G401 (cell line): Measurements from ENCODE around the gene ZNF77. TPM values are rescaled to one million over a fixed set of nuclear protein-coding genes. Genes with fewer than 3 reads are reported as not detected.
"Not testable (repeated sequence)": the region's sequence is repeated elsewhere in the genome, so short reads cannot be mapped to it uniquely, and the experiment has no call there.

Source experiments
- DNase-seq: peaks from one replicate; pipeline ENCODE4 v3.0.0-alpha.2; 2015; ENCODE audit warnings: low spot score
- in situ Hi-C: cut with HindIII; loops from 2 replicates; pipeline ENCODE4 v1.10.0; 2016; ENCODE audit warnings: low sequenced_read_pairs, mixed read lengths
- total RNA-seq: library from RNA; depleted of rRNA; stranded (reverse); fragments of >200 nt; shearing (Covaris generic); gene quantifications from 2 replicates; pipeline ENCODE4 v1.2.3, GENCODE V29; 2014; rRNA removed

Gene ZNF77
- 6.5 and 7.1 TPM in 2 replicates for total RNA-seq

- in situ Hi-C loops = no loop called here
- DNase-seq = peak; percentile 99
Measured at GRCh38 chr19:2944775-2945574, at the start of gene ZNF77. Gene ZNF77 (minus strand): TSS chr19:2944971. CDS start chr19:2944840, 131 bp downstream.

- DNase-seq = no peak
- in situ Hi-C loops = no loop called here
Measured at GRCh38 chr19:2993579-2993978, 48.8 kb upstream of the ZNF77 start.

- no peak for DNase-seq
- in situ Hi-C loops = no loop called here
Measured at GRCh38 chr19:2992958-2993357, 48.2 kb upstream of the ZNF77 start.

GRCh38 chr19:2992333-2992732, 47.6 kb upstream of the ZNF77 start:
- DNase-seq, in situ Hi-C loops: not testable (repeated sequence)

DNA sequence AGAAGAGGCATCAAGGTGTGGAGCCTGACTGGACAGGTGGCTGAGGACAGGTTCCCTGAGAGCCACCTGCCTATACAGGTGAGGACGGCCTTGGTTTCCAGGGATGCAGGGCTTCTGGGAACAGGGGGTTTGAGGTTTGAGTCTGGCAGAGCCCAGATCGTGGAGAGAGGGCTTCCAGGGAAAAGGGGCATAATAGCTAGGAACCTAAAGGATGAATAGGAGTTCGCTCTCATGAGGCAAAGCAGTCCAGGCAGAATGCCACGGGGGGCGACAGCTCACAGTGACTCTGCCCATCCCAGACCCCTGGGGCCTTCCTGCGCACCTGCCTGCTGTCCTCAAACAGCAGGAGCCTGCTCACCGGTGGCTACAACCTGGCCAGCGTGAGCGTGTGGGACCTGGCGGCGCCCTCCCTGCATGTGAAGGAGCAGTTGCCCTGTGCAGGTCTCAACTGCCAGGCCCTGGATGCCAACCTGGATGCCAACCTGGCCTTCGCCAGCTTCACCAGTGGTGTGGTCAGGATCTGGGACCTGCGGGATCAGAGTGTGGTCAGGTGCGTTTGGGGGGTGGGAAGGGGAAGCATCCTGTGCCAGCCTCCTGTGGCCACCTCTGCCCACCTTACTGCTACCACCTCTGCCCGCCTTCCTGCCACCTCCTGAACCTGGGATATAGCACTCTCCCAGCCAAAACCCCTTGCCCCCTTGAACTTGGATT, 44.6 kb upstream of the ZNF77 start:
- DNase-seq = no peak
- in situ Hi-C loops = no loop called here

GRCh38 chr19:2988568-2988967, 43.8 kb upstream of the ZNF77 start:
- no peak for DNase-seq
- in situ Hi-C loops = no loop called here

GRCh38 chr19:2987797-2988196, 43.0 kb upstream of the ZNF77 start:
- in situ Hi-C loops = no loop called here
- no peak for DNase-seq

GRCh38 chr19:2986951-2987524, 42.3 kb upstream of the ZNF77 start:
- no peak for DNase-seq
- in situ Hi-C loops = no loop called here

DNA sequence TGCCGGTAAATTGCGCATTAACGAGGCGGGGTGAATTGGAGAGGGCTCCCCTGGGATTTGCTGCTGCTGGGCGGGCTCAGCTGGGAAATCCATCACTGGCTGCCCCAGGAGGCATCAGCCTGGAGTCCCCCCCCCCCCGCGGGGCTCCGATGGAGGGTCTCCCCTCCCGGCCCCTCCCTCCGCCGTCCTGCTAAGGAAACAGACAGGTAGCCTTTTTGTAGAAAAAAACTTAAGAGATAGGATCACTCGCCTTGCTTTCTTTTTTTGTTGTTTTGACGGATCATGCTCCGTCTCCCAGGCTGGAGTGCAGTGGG, 39.4 kb upstream of the ZNF77 start:
- DNase-seq = no peak
- in situ Hi-C loops = no loop called here

DNA sequence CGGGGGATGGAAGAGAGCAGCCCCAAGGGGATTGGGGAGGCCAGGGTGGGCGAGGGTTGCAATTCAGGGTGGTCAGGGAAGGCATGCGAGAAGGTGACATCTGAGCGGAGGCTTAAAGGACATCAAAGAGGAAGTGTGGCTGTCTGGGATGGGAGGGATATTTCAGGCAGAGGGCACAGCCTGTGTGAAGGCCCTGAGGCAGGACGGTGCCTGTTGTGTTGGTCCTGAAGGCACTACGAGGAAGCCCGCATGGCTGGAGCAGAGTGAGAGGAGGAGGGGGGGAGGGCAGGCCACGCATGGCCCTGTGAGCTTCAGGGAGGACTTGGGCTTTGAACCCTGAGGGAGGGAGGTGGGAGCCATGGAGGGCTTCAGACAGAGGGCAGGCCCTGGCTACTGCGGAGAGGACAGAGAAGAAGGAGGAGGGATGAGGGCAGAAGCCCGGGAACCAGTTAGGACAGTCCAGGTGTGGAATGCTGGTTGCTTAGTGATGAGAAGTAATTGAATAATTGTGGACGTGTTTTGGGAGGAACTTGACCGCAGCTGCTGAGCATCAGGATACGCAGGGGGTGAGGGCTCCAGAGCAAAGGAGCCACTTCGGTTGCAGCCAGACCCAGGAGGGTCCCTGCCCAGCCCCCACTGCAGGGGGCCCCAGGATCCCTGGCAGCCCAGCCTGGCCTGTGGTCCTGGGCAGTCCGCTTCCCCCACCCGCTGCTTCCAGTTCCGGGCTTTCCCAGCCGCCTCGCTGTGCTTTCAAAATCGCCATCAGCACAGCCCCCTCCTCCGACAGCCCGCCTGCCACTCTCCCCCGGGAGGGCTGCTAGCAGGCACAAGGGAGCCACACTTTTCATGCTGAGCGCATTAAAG, 38.8 kb upstream of the ZNF77 start:
- peak; percentile 32 for DNase-seq

DNA sequence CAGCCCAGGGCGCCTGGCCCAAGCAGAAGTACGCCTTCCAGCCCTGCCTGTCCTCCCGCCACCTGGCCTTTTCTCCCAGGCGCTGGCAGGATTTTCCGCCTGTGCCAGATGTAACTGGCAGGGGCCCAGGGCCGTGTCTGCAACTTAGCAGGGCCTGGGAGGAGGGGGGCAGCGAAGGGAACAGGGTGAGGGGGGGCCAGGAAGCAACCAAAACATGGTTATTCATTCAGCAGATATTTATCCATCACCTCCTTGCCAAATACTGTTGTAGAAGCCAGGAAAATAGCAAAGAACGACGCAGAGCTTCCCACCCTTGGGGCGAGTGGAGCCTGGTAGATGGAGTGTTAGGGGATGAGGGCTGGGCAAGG, 38.2 kb upstream of the ZNF77 start:
- peak; percentile 46 for DNase-seq
- in situ Hi-C loops = no loop called here

More for the DNA sequence above, 38.8 kb upstream of the ZNF77 start:
- in situ Hi-C loops = no loop called here

GRCh38 chr19:2982561-2982960, 37.8 kb upstream of the ZNF77 start:
- in situ Hi-C loops = no loop called here
- no peak for DNase-seq

- in situ Hi-C loops = no loop called here
- DNase-seq = no peak
Measured at GRCh38 chr19:2981898-2982297, 37.1 kb upstream of the ZNF77 start.

- in situ Hi-C loops = no loop called here
Measured at GRCh38 chr19:2978772-2979171, 34.0 kb upstream of the ZNF77 start.

GRCh38 chr19:2978166-2978767, 33.5 kb upstream of the ZNF77 start:
- no peak for DNase-seq
- in situ Hi-C loops = no loop called here

More at GRCh38 chr19:2978772-2979171, 34.0 kb upstream of the ZNF77 start:
- no peak for DNase-seq

- DNase-seq = no peak
- in situ Hi-C loops = no loop called here
Measured at GRCh38 chr19:2977746-2978138, 33.0 kb upstream of the ZNF77 start.

GRCh38 chr19:2977001-2977745, 32.4 kb upstream of the ZNF77 start, which contains the start of gene TLE6:
Gene TLE6 (plus strand): TSS chr19:2977564. CDS start chr19:2978234, 670 bp downstream.
- DNase-seq = peak; percentile 95
- in situ Hi-C loops = no loop called here

DNA sequence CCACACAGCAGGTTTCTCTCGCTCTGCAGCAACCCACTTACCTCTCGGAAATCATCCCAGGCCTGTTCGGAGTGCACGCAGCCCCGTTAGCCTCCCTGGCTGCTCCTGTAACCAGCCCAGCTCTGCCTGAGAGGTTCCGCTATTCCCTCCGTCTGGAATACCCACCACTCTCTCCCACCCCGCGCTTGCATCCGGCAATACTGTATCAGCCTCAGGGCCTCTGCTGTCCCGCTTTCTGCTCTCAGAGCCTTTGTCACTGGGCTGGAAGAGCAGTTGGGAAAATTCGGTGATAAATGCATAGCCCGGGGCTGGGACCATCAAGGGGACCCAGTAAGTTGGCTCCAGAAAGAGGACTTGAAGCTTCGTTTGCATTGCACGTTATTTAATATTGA, 31.8 kb upstream of the ZNF77 start:
- DNase-seq = peak; percentile 39
- in situ Hi-C loops = no loop called here
